AG08396 (cell line): Measurements from ENCODE around the gene RILPL1.
A peak's percentile ranks its signal among the peaks of the same experiment; 100 is the strongest.
"Not testable (repeated sequence)": the region's sequence is repeated elsewhere in the genome, so short reads cannot be mapped to it uniquely, and the experiment has no call there.

ENCODE experiments used
- DNase-seq: peaks from one replicate; pipeline ENCODE4 v3.0.0; 2012; ENCODE audit warnings: low spot score, mixed read lengths

RILPL1 gene

DNA sequence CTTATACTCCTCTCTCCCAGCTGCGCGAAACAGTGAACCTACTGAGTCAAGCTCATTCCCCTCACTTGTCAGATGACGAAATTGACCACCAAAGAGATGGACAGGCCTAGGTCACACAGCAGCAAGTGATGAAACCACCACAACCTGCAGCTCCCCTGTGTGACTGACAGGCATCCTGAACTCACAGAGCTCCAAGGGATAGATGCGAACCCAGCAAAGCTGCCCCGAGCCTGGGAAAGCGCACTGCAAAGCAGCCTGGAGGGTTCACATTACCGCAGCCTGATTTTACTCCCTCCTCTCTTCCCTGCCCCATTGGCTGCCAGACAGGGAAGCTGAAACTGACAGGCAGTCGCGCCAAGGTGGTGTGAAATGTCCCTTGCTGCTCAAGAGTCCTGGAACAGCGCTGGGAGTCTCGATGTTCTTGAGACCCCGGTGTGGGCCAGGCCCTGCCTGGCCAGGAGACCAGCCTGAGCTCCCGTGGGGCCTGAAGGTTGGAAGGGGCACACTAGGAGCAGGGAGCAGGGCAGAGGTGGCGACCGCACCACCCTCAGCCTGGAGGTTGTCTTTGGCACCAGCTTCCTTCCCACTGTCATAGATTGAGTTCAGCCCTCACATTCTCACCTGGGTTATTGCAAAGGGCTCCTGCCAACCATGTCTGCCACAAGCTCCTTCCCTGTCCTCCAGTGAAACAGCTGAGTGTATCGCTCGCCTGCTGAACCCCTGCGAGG, 39.2 kb downstream of the RILPL1 start:
- no peak for DNase-seq

- DNase-seq: not testable (repeated sequence)
Measured at GRCh38 chr12:123492339-123493039, 41.0 kb downstream of the RILPL1 start.

GRCh38 chr12:123491481-123491880, 42.0 kb downstream of the RILPL1 start:
- DNase-seq: no peak

- no peak for DNase-seq
Measured at GRCh38 chr12:123491056-123491455, 42.5 kb downstream of the RILPL1 start.

- DNase-seq: no peak
Measured at GRCh38 chr12:123490089-123490488, 43.4 kb downstream of the RILPL1 start.

DNA sequence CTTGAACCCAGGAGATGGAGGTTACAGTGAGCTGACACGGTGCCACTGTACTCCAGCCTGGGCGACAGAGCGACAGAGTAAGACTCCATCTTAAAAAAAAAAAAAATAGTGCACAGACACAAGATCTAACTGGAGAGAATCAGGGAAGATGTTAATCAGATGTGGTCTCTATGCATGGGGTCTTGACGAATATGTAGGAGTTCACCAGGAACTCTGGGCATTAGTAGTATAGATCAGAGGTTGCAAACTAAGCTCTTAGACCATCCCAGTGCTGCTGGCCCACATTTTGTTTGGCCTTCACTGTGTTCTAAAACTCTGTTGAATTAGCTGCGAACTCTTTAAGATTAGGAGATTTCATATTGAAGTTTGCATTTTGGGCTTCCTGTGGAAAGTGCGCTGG, 43.9 kb downstream of the RILPL1 start:
- no peak for DNase-seq

GRCh38 chr12:123488539-123489230, 44.8 kb downstream of the RILPL1 start:
- DNase-seq: no peak

- no peak for DNase-seq
Measured at GRCh38 chr12:123487428-123487827, 46.1 kb downstream of the RILPL1 start.

DNA sequence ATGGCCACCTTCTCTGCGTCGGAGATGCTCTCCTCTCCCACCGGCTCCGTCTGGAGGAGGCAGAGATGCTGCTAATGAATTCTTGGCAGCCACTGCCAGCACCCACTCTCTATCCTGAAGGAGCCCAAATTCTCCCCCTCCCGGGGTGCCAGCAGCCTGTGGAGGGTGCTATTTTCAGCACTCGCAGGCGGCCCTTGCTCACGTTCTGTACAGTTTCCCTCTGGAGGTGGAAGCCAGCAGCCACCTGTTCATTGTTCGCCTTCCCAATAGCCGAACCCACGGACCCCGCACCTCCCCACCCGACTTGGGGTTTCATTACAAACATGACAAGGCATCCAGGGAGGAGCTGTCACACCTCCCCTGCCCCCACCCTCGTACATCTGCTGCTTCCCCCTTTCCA, 47.8 kb downstream of the RILPL1 start:
- DNase-seq: no peak

DNA sequence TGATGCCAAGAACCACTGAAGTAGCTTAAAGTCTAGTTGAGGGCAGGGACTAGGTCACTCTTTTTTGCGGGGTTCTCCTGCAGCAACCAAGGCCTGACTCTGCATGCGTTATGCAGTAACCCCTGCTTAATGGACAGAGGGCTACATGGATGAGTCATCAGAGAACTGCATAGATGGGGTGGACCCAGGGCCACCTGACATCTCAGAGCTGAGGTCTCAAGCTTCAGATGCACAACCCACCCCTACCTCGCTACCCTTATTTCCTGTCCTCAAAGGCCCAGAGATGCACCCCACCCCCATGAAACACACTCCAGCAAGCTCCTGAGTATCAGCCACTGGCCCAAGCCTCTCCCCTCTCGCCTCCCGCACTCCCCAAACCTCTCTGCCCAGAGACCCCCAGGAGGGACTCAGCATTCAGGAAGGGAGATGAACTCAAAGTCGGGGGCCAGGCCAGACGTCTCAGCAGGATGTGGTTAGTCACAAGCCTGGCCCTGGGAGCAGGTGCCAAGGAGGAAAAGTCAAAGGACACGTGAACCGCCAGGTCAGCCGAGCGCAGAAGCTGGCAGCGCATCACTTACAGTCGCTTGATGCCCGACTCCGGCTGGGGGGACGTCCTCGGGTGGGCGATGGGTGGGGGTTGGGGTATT, 49.8 kb downstream of the RILPL1 start:
- DNase-seq: no peak

GRCh38 chr12:123482876-123483275, 50.6 kb downstream of the RILPL1 start:
- DNase-seq: no peak

DNA sequence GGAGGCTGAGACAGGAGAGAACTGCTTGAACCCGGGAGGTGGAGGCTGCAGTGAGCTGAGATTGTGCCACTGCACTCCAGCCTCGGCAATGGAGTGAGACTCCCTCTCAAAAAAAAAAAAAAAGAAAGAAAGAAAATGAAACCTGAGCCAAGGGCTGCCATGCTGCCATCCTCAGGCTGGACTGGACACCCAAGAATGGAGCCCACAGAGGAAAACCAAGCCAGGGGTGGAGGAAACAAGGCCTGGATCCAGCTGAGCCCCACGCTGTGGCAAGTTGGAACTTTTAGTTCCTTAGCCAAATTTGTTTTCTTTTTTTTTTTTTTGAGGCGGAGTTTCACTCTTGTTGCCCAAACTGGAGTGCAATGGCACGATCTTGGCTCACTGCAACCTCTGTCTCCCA, 52.3 kb downstream of the RILPL1 start:
- not testable (repeated sequence) for DNase-seq

GRCh38 chr12:123479442-123480180, 53.9 kb downstream of the RILPL1 start:
- DNase-seq: no peak

- DNase-seq: peak; percentile 50
Measured at GRCh38 chr12:123478762-123479161, 54.8 kb downstream of the RILPL1 start.

GRCh38 chr12:123478069-123478468, 55.5 kb downstream of the RILPL1 start:
- no peak for DNase-seq

DNA sequence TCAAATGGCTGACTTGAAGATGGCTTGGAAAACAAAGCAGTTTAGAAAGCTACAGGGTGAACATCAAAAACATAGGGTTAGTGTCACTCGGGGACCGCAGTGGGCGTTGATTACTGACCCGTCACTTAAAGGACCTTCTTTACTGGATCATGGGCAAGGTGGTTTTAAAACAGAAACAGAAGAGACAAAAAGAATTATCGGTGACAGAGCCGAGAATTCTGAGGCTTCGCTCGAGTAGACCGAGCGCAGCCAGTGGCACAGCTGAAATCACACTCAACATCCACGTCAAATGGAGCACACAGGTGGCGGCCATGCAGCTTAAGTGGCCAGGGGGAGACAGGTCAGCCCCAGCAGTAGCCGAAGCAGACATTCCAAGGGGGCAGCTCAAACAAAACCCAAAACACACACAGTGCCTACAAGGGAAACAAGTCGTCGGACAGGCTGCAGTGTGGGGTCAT, 58.2 kb downstream of the RILPL1 start:
- no peak for DNase-seq

- no peak for DNase-seq
Measured at GRCh38 chr12:123474485-123475245, 58.9 kb downstream of the RILPL1 start.

DNA sequence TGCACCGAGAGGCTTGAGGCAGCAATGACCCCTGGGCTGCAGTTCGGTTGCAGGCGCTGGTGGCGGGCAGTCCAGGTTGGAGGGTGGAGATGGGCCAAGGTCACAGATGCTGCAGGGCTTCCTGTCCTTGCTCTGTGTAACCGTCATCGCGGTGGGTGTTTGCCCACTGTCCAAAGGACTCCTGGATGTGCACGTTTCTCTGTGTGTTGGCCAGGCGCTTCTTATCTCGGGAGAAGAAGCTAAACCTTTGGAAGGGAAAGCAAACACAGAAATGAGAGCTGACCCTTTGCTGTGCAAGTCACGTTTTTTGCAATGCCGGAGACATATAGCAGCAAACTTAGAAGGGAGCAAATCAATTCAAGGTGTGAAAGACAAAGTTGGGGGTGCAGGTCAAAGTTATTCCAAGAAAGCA, 61.1 kb downstream of the RILPL1 start:
- no peak for DNase-seq

DNA sequence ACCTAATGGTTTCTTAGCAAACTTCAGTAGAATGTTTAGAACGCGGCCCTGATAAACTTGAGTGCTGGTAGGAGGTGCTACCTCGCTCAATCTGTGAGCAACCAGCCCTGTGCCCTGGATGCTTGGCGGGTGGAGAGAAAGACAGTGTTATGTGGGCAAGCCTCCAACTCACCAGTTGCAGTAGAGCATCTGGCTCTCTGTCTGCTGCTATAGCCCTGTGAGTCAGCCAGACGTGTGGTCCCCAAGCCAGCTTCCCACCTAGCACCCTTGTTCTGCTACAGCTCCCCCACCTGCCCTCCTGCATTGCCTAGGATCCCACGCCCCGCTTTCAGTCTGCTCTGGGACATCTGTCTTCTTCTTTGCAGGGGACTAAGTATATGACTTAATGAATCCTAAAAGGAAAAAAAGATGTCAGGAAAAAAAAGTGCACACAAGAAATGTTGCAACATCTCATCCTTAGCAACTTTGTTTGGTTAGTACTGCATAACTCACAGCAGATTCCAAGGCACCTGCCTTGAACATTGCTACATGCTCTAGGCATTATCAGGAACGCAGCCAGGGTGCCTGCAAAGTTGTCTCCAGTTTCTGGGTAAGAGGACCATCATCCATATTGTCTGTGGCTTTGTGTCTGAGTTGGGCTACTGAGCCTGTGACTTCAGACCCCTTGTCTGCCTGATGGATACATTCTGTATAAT, 62.0 kb downstream of the RILPL1 start:
- peak; percentile 78 for DNase-seq

DNA sequence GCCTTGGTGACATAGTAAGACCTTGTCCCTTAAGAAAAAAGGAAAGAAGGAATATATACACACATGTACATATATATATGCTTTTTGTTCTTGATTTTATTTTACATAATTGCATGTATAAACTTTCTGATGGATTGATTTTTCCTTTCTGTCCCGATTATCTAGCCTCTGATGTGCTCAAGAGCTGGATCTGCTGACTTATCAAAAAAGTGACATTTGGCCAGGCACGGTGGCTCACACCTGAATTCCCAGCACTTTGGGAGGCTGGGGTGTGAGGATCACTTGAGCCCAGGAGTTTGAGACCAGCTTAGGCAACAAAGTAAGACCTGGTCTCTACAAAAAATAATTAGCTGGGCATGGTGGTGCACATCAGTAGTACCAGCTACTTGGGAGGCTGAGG, 63.5 kb downstream of the RILPL1 start:
- no peak for DNase-seq
